Fibroblast of lung (primary cell): ENCODE measurements around the gene FHIT. TPM values are rescaled to one million over a fixed set of nuclear protein-coding genes. Genes with fewer than 3 reads are reported as not detected.
A peak's percentile ranks its signal among the peaks of the same experiment; 100 is the strongest.

Source experiments
- DNase-seq, 2 donors: peaks; one replicate each; pipeline versions ENCODE4 v3.0.0 to v3.0.0-alpha.2; 2010; ENCODE audit warnings: low read depth in 2 of 2
- H2AFZ ChIP-seq: 2 replicates; pipeline ENCODE4 v1.5.1; 2012; ENCODE audit warnings: low read length, control low read depth, inconsistent platforms
- H3K27ac ChIP-seq: 2 replicates; pipeline ENCODE4 v1.5.1; 2011; ENCODE audit warnings: low read length, control low read depth; ENCODE audit not compliant: insufficient read depth
- H3K27me3 ChIP-seq: 2 replicates; pipeline ENCODE4 v1.5.1; 2011; ENCODE audit warnings: mild to moderate bottlenecking, low read length; ENCODE audit not compliant: control insufficient read depth, insufficient read depth
- H3K36me3 ChIP-seq: 2 replicates; pipeline ENCODE4 v1.5.1; 2011; ENCODE audit warnings: low read length; ENCODE audit not compliant: control insufficient read depth, insufficient read depth
- H3K4me1 ChIP-seq: 2 replicates; pipeline ENCODE4 v1.5.1; 2011; ENCODE audit warnings: low read length; ENCODE audit not compliant: control insufficient read depth, insufficient read depth; ENCODE audit errors: extremely low read depth
- H3K4me2 ChIP-seq: 2 replicates; pipeline ENCODE4 v1.5.1; 2011; ENCODE audit warnings: low read length, control low read depth; ENCODE audit not compliant: insufficient read depth; ENCODE audit errors: extremely low read depth
- H3K4me3 ChIP-seq, 4 experiments: fragments of 200-600 bp in 1 of 4; sonication (generic) in 1 of 4; replicated peaks in 1 of 4; 2 replicates each; pipeline ENCODE4 v1.5.1; 2011 to 2016; ENCODE audit warnings: low read length in 4 of 4, low read depth in 3 of 4, mild to moderate bottlenecking in 3 of 4, control low read depth in 2 of 4, inconsistent platforms in 1 of 4, mixed read lengths in 1 of 4; ENCODE audit not compliant: insufficient read depth in 1 of 4; ENCODE audit errors: control extremely low read depth in 1 of 4
- H3K79me2 ChIP-seq: 2 replicates; pipeline ENCODE4 v1.5.1; 2012; ENCODE audit warnings: mild to moderate bottlenecking, low read length, inconsistent platforms; ENCODE audit not compliant: control insufficient read depth, insufficient read depth
- H3K9ac ChIP-seq: 2 replicates; pipeline ENCODE4 v1.5.1; 2011; ENCODE audit warnings: mild to moderate bottlenecking, low read length, control low read depth; ENCODE audit not compliant: insufficient read depth
- H3K9me3 ChIP-seq: 2 replicates; pipeline ENCODE4 v1.5.1; 2012; ENCODE audit warnings: low read depth, low read length; ENCODE audit not compliant: control insufficient read depth, insufficient read depth
- H4K20me1 ChIP-seq: 2 replicates; pipeline ENCODE4 v1.5.1; 2011; ENCODE audit warnings: low read length; ENCODE audit not compliant: control insufficient read depth, insufficient read depth; ENCODE audit errors: extremely low read depth
- EZH2 ChIP-seq: IDR thresholded peaks from 2 replicates; pipeline ENCODE4 v1.5.1; 2012; ENCODE audit warnings: low read length, control low read depth, mild to moderate bottlenecking; ENCODE audit errors: missing control alignments
- polyA plus RNA-seq, 2 donors: library from polyadenylated mRNA; depleted of rRNA in 1 of 2; stranded (reverse) in 1 of 2; unstranded in 1 of 2; fragments of >200 nt; gene quantifications; 2 replicates each; pipeline ENCODE4 v1.2.1, GENCODE V29; 2011 to 2012; ENCODE audit warnings: missing spikeins in 1 of 2
- total RNA-seq: library from RNA; depleted of rRNA; stranded (reverse); fragments of >200 nt; gene quantifications from 2 replicates; pipeline ENCODE4 v1.2.1, GENCODE V29; 2014
- TF ChIP-seq, protein P1 (sequence below), 2 donors: IDR thresholded peaks in 1 of 2; conservative IDR thresholded peaks in 1 of 2; 1 replicate in 1 of 2; 2 replicates in 1 of 2; pipeline ENCODE4 v1.5.1; 2011 to 2012; ENCODE audit warnings: low read length in 2 of 2, control low read depth in 1 of 2, inconsistent platforms in 1 of 2, low read depth in 1 of 2, mild to moderate bottlenecking in 1 of 2

The FHIT gene
- total and polyA plus RNA-seq, 2 donors (not counting 1 experiment from before 2014, with no cell fraction given) = 0.79 to 2.1 TPM

DNA sequence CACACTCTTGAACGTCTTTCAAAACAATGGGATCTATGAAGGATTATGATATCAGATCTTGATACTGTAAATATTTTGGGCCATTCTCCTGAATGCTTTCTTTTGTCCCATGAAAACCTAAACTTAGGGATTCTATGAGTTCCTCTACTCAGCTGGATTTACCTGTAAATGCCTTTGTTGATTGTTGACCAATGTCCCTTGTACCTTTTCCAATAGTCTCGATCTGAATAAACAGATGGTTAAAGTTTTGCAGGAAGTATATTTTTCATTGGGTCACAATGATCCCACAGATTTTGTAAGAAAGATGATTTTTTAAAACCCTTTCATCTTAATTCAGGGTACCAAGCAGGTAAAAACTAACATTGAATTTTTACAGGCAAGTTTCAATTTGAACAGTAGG is 634.1 kb downstream of the FHIT start:
- Histone ChIP-seq H3K9me3 (no peaks in the 10 kb centered on the region), H3K79me2 (no peaks in the 10 kb centered on the region), H2AFZ (no peak overlapping the region), H4K20me1 (no peaks in the 10 kb centered on the region), H3K27ac (no peak overlapping the region), H3K4me3 (no peak overlapping the region), H3K4me2 (no peak overlapping the region), H3K4me1 (no peaks in the 10 kb centered on the region), H3K27me3 (no peaks in the 10 kb centered on the region), H3K9ac (no peak overlapping the region), H3K36me3 (no peaks in the 10 kb centered on the region)
- TF ChIP-seq, protein P1, sequence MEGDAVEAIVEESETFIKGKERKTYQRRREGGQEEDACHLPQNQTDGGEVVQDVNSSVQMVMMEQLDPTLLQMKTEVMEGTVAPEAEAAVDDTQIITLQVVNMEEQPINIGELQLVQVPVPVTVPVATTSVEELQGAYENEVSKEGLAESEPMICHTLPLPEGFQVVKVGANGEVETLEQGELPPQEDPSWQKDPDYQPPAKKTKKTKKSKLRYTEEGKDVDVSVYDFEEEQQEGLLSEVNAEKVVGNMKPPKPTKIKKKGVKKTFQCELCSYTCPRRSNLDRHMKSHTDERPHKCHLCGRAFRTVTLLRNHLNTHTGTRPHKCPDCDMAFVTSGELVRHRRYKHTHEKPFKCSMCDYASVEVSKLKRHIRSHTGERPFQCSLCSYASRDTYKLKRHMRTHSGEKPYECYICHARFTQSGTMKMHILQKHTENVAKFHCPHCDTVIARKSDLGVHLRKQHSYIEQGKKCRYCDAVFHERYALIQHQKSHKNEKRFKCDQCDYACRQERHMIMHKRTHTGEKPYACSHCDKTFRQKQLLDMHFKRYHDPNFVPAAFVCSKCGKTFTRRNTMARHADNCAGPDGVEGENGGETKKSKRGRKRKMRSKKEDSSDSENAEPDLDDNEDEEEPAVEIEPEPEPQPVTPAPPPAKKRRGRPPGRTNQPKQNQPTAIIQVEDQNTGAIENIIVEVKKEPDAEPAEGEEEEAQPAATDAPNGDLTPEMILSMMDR (conservative IDR thresholded peaks at IDR 0.05 in 1 of 2, IDR thresholded peaks at IDR 0.05 in 1 of 2; ENCODE audit: low read depth in 1 of 2, low read length in 2 of 2) = no peak
- TF ChIP-seq EZH2 = no peak
- no peak for DNase-seq

DNA sequence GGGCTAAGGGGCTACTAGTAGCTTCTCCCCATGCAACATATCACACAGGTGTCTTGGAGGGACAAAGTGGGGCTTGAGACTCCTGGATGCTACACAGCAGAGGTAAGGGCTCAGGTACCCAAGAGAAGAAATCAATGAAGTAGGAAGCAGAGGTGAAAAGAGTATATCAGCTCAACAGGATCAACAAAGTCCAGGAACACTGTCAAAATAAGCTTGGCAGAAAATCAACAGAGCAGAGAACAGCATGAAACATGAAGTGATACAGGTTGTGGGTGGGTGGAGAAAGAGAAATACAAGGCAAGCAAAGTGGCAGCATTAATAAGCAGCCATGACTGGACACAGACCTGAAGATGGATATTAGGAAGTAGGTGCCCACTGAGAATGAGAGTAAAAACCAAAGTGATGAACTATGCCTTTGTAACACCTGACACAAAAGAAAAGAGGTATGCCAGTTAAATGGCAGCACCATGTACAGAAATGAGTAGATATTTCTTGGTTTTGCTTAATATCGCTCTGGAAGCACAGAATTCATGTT is 637.4 kb downstream of the FHIT start:
- DNase-seq = no peak

DNA sequence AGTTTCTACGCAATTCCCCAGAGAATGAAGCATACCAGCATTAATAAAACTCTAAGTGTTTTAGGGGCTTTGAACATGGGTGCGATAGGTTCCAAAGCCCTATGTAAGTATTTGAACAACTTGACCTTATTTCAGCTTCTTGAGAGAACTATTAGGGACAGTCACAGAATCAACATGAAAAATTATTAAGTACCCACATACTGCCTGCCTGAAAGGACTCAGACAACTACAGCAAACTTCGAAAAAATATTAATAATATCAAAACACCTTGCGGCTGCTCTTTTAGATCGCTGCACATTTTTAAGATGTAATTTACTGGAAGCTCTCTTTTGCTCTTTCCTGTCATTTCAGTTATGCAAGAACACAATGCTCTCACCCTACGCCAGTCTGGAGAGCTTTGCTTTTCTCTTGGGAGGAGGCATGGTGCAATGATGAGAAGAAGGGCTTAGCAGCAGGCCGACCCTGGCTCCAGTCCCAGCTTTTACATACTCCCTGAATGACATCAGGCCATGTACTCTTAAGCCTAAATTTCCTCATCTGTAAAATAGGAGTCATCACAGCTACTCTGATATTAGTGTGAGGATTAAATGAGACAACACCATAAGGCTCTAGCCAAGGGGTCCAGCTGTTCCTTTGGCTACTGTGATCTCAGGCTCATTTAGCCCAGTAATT is 640.7 kb downstream of the FHIT start:
- Histone ChIP-seq H2AFZ (no peak overlapping the region), H3K27ac (no peak overlapping the region), H3K4me3 (no peak overlapping the region), H3K4me2 (no peak overlapping the region), H3K9me3 (no peaks in the 10 kb centered on the region), H4K20me1 (no peaks in the 10 kb centered on the region), H3K79me2 (no peaks in the 10 kb centered on the region), H3K36me3 (no peaks in the 10 kb centered on the region), H3K9ac (no peak overlapping the region), H3K4me1 (peaks cover 6% of the 10 kb centered on the region), H3K27me3 (no peaks in the 10 kb centered on the region)
- DNase-seq = peak; percentile 65 to 94
- no peak for TF ChIP-seq EZH2
- TF ChIP-seq, protein P1 (conservative IDR thresholded peaks at IDR 0.05 in 1 of 2, IDR thresholded peaks at IDR 0.05 in 1 of 2; ENCODE audit: low read depth in 1 of 2, low read length in 2 of 2) = no peak

More for the DNA sequence above, 637.4 kb downstream of the FHIT start:
- no peaks in the 10 kb centered on the region for H4K20me1 ChIP-seq
- H3K4me1 ChIP-seq = peaks cover 6% of the 10 kb centered on the region
- no peak overlapping the region for H3K9ac ChIP-seq
- TF ChIP-seq, protein P1 (conservative IDR thresholded peaks at IDR 0.05 in 1 of 2, IDR thresholded peaks at IDR 0.05 in 1 of 2; ENCODE audit: low read depth in 1 of 2, low read length in 2 of 2) = no peak
- TF ChIP-seq EZH2 = no peak
- H3K4me2 ChIP-seq = no peak overlapping the region
- no peak overlapping the region for H3K4me3 ChIP-seq
- no peak overlapping the region for H2AFZ ChIP-seq
- H3K36me3 ChIP-seq = no peaks in the 10 kb centered on the region
- no peaks in the 10 kb centered on the region for H3K79me2 ChIP-seq
- no peaks in the 10 kb centered on the region for H3K9me3 ChIP-seq
- H3K27me3 ChIP-seq = no peaks in the 10 kb centered on the region
- no peak overlapping the region for H3K27ac ChIP-seq
